GM19468 (cell line): Measurements from ENCODE around the gene LIFR.
"Not testable (repeated sequence)": the region's sequence is repeated elsewhere in the genome, so short reads cannot be mapped to it uniquely, and the experiment has no call there.

Experiments used
- ATAC-seq: cut with Tn5 transposase; IDR thresholded peaks from one replicate; pipeline ENCODE4 v1.9.1; 2021; ENCODE audit warnings: mild to moderate bottlenecking, moderate library complexity, moderate number of reproducible peaks; ENCODE audit not compliant: unreplicated experiment; ENCODE audit errors: extremely low read depth

The LIFR gene

GRCh38 chr5:38527475-38527874 is 29.0 kb downstream of the LIFR start:
- no peak for ATAC-seq

- no peak for ATAC-seq
Observed at GRCh38 chr5:38524022-38524421, 32.4 kb downstream of the LIFR start.

GRCh38 chr5:38519476-38519875 is 37.0 kb downstream of the LIFR start:
- ATAC-seq, result no peak

GRCh38 chr5:38518341-38518740 is 38.1 kb downstream of the LIFR start:
- ATAC-seq, result no peak

GRCh38 chr5:38516649-38517048 is 39.8 kb downstream of the LIFR start:
- ATAC-seq, result not testable (repeated sequence)

GRCh38 chr5:38515646-38516045 is 40.8 kb downstream of the LIFR start:
- ATAC-seq, result no peak

GRCh38 chr5:38515092-38515491 is 41.4 kb downstream of the LIFR start:
- ATAC-seq, result no peak

GRCh38 chr5:38509185-38509584 is 47.3 kb downstream of the LIFR start:
- ATAC-seq, result no peak

GRCh38 chr5:38506302-38506701 is 50.1 kb downstream of the LIFR start:
- no peak for ATAC-seq

- ATAC-seq, result no peak
Observed at GRCh38 chr5:38500573-38501260, 55.7 kb downstream of the LIFR start.

- ATAC-seq, result no peak
Observed at GRCh38 chr5:38497946-38498345, 58.5 kb downstream of the LIFR start.

GRCh38 chr5:38494763-38495162 is 61.7 kb downstream of the LIFR start:
- ATAC-seq, result no peak

- no peak for ATAC-seq
Observed at GRCh38 chr5:38494175-38494574, 62.3 kb downstream of the LIFR start.

GRCh38 chr5:38483805-38484398 is 72.5 kb downstream of the LIFR start:
- ATAC-seq, result no peak

GRCh38 chr5:38479315-38479904 is 77.0 kb downstream of the LIFR start:
- ATAC-seq, result no peak

GRCh38 chr5:38478878-38479277 is 77.6 kb downstream of the LIFR start:
- ATAC-seq, result no peak

GRCh38 chr5:38478166-38478565 is 78.3 kb downstream of the LIFR start:
- no peak for ATAC-seq

GRCh38 chr5:38473008-38473407 is 83.4 kb downstream of the LIFR start:
- no peak for ATAC-seq

GRCh38 chr5:38472541-38472940 is 83.9 kb downstream of the LIFR start:
- ATAC-seq, result no peak

- no peak for ATAC-seq
Observed at GRCh38 chr5:38471709-38472108, 84.7 kb downstream of the LIFR start.

GRCh38 chr5:38469707-38470267 is 86.7 kb downstream of the LIFR start:
- no peak for ATAC-seq
